HG02642 (cell line): ENCODE measurements around the gene DISC1.
"Not testable (repeated sequence)": the region's sequence is repeated elsewhere in the genome, so short reads cannot be mapped to it uniquely, and the experiment has no call there.

Experiments
- ATAC-seq: cut with Tn5 transposase; IDR thresholded peaks from one replicate; pipeline ENCODE4 v1.9.1; 2021; ENCODE audit warnings: mild to moderate bottlenecking; ENCODE audit not compliant: unreplicated experiment, poor library complexity

Gene DISC1

DNA sequence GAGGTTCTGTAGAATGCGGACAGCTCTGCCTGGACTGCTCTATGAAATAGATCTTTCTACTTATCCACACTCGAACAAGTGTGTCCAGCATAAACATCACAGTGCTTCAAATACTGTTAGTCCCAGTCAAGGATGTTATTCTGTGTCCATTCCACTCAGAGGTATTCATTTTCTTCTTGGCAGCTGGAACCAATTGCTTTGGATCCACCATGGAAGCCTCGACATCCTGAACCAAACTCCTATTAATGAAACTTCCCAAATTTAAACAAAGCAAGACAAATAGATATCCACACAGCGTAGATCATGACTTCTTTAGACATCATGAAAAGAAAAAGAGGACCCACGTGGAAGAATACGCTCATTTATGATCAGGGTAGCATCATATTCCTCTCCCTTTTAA is 95.8 kb downstream of the DISC1 start:
- ATAC-seq, result no peak

- ATAC-seq, result no peak
Measured at GRCh38 chr1:231723146-231723545, 96.6 kb downstream of the DISC1 start.

- no peak for ATAC-seq
Measured at GRCh38 chr1:231724041-231724440, 97.5 kb downstream of the DISC1 start.

- ATAC-seq, result no peak
Measured at GRCh38 chr1:231724876-231725647, 98.5 kb downstream of the DISC1 start.

- ATAC-seq, result no peak
Measured at GRCh38 chr1:231727171-231727570, 100.6 kb downstream of the DISC1 start.

DNA sequence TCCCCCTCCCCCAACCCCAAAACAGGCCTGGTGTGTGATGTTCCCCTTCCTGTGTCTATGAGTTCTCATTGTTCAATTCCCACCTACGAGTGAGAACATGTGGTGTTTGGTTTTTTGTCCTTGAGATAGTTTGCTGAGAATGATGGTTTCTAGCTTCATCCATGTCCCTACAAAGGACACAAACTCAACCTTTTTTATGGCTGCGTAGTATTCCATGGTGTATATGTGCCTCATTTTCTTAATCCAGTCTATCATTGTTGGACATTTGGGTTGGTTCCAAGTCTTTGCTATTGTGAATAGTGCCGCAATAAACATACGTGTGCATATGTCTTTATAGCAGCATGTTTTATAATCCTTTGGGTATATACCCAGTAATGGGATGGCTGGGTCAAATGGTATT is 102.4 kb downstream of the DISC1 start:
- ATAC-seq, result not testable (repeated sequence)

GRCh38 chr1:231729544-231729943 is 103.0 kb downstream of the DISC1 start:
- ATAC-seq, result no peak

DNA sequence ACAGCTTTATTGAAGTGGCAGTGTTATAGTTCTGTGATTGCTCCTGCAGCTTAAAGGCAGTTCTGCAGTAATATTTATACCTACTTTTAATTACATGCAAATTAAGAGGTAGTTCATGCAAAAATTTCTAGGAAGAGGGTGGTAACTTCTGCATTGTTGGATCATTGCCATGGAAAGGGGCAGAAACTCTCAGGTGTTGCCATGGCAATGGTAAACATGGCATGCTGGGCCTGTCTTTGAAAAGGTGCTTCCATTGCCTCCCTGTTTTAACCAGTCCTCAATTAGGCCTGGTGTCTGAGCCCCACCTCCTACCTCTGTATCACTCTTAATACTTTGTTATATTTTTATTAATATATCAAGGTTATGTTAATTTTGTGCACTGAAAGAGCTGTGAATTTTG is 104.7 kb downstream of the DISC1 start:
- no peak for ATAC-seq

DNA sequence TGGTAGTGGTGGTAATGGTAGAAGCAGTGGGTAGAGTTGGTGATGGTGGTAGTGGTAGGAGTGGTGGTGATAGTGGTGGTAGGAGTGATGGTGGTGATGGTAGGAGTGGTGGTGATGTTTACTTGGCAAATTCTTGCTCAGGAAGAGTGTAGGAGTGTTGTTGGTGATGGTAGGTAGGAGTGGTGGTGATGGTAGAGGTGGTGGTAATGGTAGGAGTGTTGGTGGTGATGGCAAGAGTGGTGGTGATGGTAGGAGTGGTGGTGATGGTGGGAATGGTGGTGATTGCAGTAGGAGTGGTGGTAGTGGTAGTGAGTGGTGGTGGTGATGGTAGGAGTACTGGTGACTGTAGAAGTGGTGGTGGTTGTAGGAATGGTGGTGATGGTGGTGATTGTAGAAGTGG is 106.5 kb downstream of the DISC1 start:
- no peak for ATAC-seq

DNA sequence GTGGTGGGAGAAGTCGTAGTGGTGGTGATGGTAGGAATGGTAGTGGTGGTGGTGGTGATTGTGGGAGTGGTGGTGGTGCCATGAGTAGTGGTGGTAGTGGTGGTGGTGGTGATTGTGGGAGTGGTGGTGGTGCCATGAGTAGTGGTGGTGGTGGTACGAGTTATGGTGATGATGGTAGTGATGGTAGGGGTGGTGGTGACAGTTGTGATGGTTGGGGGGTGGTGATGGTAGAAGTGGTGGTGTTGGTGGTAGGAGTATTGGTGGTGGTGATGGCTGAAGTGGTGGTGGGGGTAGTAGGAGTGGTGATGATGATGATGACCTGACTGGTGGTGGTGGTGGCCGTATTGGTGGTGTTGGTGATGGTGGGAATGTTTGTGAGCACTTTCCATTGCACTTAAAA is 107.1 kb downstream of the DISC1 start:
- ATAC-seq, result no peak

DNA sequence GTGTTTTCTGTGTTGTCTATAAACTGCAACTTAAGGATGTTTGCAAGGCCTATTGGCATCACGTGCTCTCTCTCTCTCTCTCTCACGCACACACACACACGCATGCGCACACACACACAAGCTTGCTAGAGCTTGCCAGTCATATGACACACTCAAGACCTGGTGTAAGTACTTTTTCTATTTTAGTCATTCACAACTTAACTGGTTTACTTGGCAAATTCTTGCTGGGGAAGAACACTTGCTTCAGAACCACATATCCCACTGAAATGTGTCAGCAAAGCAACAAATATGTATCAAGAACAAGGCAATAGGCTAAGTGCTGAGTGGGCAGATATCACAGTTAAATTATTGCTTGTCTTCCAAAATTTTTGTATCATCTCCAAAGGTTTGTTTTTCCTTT is 107.8 kb downstream of the DISC1 start:
- ATAC-seq, result no peak

GRCh38 chr1:231735411-231735810 is 108.8 kb downstream of the DISC1 start:
- ATAC-seq, result no peak

- ATAC-seq, result no peak
Measured at GRCh38 chr1:231735941-231736340, 109.4 kb downstream of the DISC1 start.

- no peak for ATAC-seq
Measured at GRCh38 chr1:231736464-231736863, 109.9 kb downstream of the DISC1 start.

DNA sequence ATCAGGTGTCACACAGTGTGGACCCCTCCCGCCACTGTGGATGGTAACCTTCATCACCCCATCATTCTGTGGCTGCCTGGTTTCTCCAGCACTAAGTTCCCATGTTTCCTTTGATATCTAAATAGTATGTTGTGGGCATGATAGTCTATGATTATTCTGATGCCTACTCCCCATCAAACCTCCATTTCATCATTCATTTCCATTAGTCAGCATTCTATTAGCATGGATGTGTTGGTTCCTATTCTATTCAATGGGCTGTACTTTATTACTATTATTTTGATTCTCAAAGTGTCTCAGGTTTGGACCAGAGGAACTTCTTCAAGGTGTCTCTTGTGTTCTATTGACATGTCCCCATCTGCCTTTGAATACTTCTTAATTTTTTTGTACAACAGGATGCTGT is 112.0 kb downstream of the DISC1 start:
- ATAC-seq, result no peak

GRCh38 chr1:231743966-231744365 is 117.4 kb downstream of the DISC1 start:
- ATAC-seq, result no peak

- ATAC-seq, result no peak
Measured at GRCh38 chr1:231748760-231749415, 122.3 kb downstream of the DISC1 start.

- no peak for ATAC-seq
Measured at GRCh38 chr1:231750296-231750695, 123.7 kb downstream of the DISC1 start.

DNA sequence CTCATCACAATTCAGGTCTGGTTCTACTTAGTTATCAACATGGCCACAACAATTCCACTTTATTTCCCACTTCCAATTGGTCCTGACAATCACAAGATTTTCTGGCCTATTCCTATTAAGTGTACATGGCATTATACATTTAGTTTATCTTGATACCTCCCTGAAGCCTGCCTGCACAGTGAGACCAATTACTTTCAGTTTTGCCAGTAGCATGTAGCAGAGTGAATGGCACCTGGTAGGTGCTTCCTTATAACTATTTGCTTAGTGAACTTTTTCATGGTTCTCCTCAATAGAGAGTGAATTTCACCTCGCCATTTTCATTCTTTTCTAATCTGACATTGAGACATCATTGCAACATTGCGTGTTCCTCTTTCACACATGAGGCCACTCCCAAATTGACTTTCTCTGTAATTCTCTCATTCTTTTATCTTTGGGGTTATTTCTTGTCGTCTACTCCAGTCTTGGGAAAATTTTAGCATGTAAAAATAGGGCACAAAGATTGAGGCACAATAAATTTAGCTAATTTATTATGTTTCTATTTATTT is 124.3 kb downstream of the DISC1 start:
- ATAC-seq, result no peak

GRCh38 chr1:231751415-231751814 is 124.8 kb downstream of the DISC1 start:
- ATAC-seq, result no peak

DNA sequence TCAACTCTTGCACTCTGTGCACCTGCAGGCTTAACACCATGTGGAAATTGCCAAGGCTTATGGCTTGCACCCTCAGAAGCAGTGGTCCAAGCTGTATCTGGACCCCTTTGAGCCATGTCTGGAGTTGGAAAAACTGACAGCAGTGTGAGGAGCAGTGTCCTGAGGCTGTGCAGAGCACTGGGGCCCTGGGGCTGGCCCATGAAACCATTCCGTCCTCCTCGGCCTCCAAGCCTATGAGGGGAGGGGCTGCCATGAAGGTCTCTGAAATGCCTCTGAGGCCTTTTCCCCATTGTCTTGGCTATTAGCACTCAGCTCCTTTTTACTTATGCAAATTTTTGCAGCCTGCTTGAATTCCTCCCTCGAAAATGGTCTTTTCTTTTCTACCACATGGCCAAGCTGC is 126.7 kb downstream of the DISC1 start:
- no peak for ATAC-seq

- no peak for ATAC-seq
Measured at GRCh38 chr1:231757101-231757404, 130.5 kb downstream of the DISC1 start.
